Caco-2 (cell line): ENCODE results near the gene MACO1. TPM values are rescaled to one million over a fixed set of nuclear protein-coding genes. Genes with fewer than 3 reads are reported as not detected.
"Not testable (repeated sequence)": the region's sequence is repeated elsewhere in the genome, so short reads cannot be mapped to it uniquely, and the experiment has no call there.

Experiments used
- BruUV-seq: library from RNA; stranded (reverse); fragments of 400-500 nt; replicated peaks from 2 replicates; lab custom pipeline; 2021; lab: Mats Ljungman, UMichigan
- CTCF ChIA-PET: fragments of 300-600 bp; sonication (Branson Sonifier 250); formaldehyde crosslinking; loops from one replicate; lab custom pipeline; 2022; ENCODE audit warnings: antibody characterized with exemption; lab: Charles Lee
- POLR2A ChIA-PET: fragments of 300-600 bp; sonication (Branson Sonifier 250); formaldehyde crosslinking; loops from one replicate; lab custom pipeline; 2022; ENCODE audit warnings: antibody characterized with exemption; lab: Charles Lee
- DNase-seq, 2 experiments: peaks; one replicate each; pipeline versions ENCODE4 v3.0.0 to v3.0.0-alpha.2; 2020 to 2022
- H3K27me3 ChIP-seq: replicated peaks from 2 replicates; pipeline ENCODE4 v1.6.0; 2011; ENCODE audit warnings: low read length; ENCODE audit not compliant: control insufficient read depth, insufficient read depth
- H3K36me3 ChIP-seq: 2 replicates; pipeline ENCODE4 v1.5.1; 2011; ENCODE audit warnings: low read length; ENCODE audit not compliant: control insufficient read depth, insufficient read depth
- H3K4me1 ChIP-seq: fragments of 250-450 bp; sonication (Bioruptor Pico); 2 replicates; pipeline ENCODE4 v1.5.1; 2020; ENCODE audit warnings: mild to moderate bottlenecking
- H3K4me3 ChIP-seq: 2 replicates; pipeline ENCODE4 v1.5.1; 2011; ENCODE audit warnings: low read depth, mild to moderate bottlenecking, control low read depth, low read length
- H3K9me3 ChIP-seq: fragments of 250-450 bp; sonication (Bioruptor Pico); 2 replicates; pipeline ENCODE4 v1.5.1; 2020; ENCODE audit warnings: mild to moderate bottlenecking, moderate library complexity
- H3K27ac Mint-ChIP-seq: one replicate; pipeline ENCODE4 v1.8.0; 2022; ENCODE audit warnings: mixed read lengths; ENCODE audit not compliant: unreplicated experiment
- H3K27me3 Mint-ChIP-seq: one replicate; pipeline ENCODE4 v1.8.0; 2022; ENCODE audit warnings: mixed read lengths; ENCODE audit not compliant: insufficient read depth, unreplicated experiment
- H3K36me3 Mint-ChIP-seq: one replicate; pipeline ENCODE4 v1.8.0; 2022; ENCODE audit warnings: mild to moderate bottlenecking, mixed read lengths; ENCODE audit not compliant: insufficient read depth, unreplicated experiment
- H3K4me1 Mint-ChIP-seq: one replicate; pipeline ENCODE4 v1.8.0; 2022; ENCODE audit warnings: low read depth, mixed read lengths; ENCODE audit not compliant: unreplicated experiment
- H3K4me3 Mint-ChIP-seq: one replicate; pipeline ENCODE4 v1.8.0; 2022; ENCODE audit warnings: mild to moderate bottlenecking, moderate library complexity, mixed read lengths; ENCODE audit not compliant: unreplicated experiment
- H3K9me3 Mint-ChIP-seq: one replicate; pipeline ENCODE4 v1.8.0; 2022; ENCODE audit warnings: mixed read lengths; ENCODE audit not compliant: unreplicated experiment
- CTCF ChIP-seq, 2 experiments: fragments of 200-600 bp in 1 of 2; IDR thresholded peaks; 1 replicate in 1 of 2; 2 replicates in 1 of 2; pipeline versions ENCODE4 v1.5.1 to v1.8.0; 2011 to 2022; ENCODE audit warnings: antibody characterized with exemption in 1 of 2, control low read depth in 1 of 2, inconsistent platforms in 1 of 2, low read depth in 1 of 2, low read length in 1 of 2, mild to moderate bottlenecking in 1 of 2, moderate library complexity in 1 of 2; ENCODE audit not compliant: insufficient read depth in 1 of 2, severe bottlenecking in 1 of 2, unreplicated experiment in 1 of 2
- intact Hi-C: fragments of 100-400 bp; cut with micrococcal nuclease; formaldehyde crosslinking; loops from one replicate; pipeline ENCODE4 v1.10.0; 2022; ENCODE audit not compliant: unreplicated experiment
- total RNA-seq: library from RNA; stranded (reverse); gene quantifications from 2 replicates; pipeline ENCODE4 v1.2.3, GENCODE V29; 2022

MACO1 gene
- total RNA-seq, 1 experiment from 2014 or later, result 16.8 TPM

DNA sequence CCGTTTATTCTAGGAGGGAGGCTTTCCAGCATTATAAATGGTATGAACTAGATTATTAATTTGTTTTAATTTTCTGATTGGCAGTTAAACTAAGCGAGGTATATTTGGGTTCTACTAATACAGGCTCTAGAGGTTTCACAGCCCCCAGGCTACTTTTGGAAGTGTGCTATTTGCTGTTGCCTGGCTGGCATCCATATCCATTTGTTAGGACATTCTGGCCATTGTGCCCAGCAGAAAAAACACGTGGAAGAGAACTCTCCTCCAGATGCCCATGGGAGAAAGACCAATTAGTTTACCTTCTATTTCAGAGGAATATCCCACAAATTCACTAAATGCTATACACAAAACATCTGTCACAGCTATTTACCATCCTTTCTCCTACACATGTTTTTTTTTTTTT is 29.3 kb downstream of the MACO1 start:
- no peak for TF ChIP-seq CTCF (IDR thresholded peaks at IDR 0.05; ENCODE audit: insufficient read depth in 1 of 2, low read depth in 1 of 2, low read length in 1 of 2, severe bottlenecking in 1 of 2, unreplicated experiment in 1 of 2)
- Histone ChIP-seq H3K9me3 (no peaks in the 10 kb centered on the region), H3K36me3 (no peaks in the 10 kb centered on the region), H3K27me3 (no peaks in the 10 kb centered on the region), H3K4me3 (no peak overlapping the region), H3K4me1 (no peaks in the 10 kb centered on the region)
- intact Hi-C loops, result no loop called here
- H3K9me3 Mint-ChIP-seq, result no peaks in the 10 kb centered on the region
- no peak overlapping the region for H3K27ac Mint-ChIP-seq
- DNase-seq, result no peak
- H3K4me3 Mint-ChIP-seq, result no peak overlapping the region
- ChIA-PET CTCF (interaction anchor here (0.6 kb wide), 1 partner anchor 30 kb away, joined by 3 read pairs; no protein-coding TSS in a partner anchor), POLR2A (no interaction called here)
- H3K4me1 Mint-ChIP-seq, result no peaks in the 10 kb centered on the region
- peaks cover 17% of the 10 kb centered on the region for H3K36me3 Mint-ChIP-seq
- no peaks in the 10 kb centered on the region for H3K27me3 Mint-ChIP-seq
- no TSS peak for BruUV-seq

- H3K9me3 Mint-ChIP-seq, CTCF ChIA-PET, H3K4me3 ChIP-seq, H3K36me3 ChIP-seq, H3K4me1 ChIP-seq, H3K4me1 Mint-ChIP-seq, intact Hi-C loops, H3K27ac Mint-ChIP-seq, H3K27me3 Mint-ChIP-seq, H3K27me3 ChIP-seq, DNase-seq, H3K9me3 ChIP-seq, H3K4me3 Mint-ChIP-seq, BruUV-seq, POLR2A ChIA-PET: not testable (repeated sequence)
- peaks cover 17% of the 10 kb centered on the region for H3K36me3 Mint-ChIP-seq
Measured at GRCh38 chr1:25460816-25461215, 30.1 kb downstream of the MACO1 start.

- Histone ChIP-seq H3K4me3 (no peak overlapping the region), H3K27me3 (no peaks in the 10 kb centered on the region), H3K36me3 (no peaks in the 10 kb centered on the region), H3K4me1 (no peaks in the 10 kb centered on the region), H3K9me3 (no peaks in the 10 kb centered on the region)
- no peak for TF ChIP-seq CTCF (IDR thresholded peaks at IDR 0.05; ENCODE audit: insufficient read depth in 1 of 2, low read depth in 1 of 2, low read length in 1 of 2, severe bottlenecking in 1 of 2, unreplicated experiment in 1 of 2)
- H3K27me3 Mint-ChIP-seq, result no peaks in the 10 kb centered on the region
- no peaks in the 10 kb centered on the region for H3K9me3 Mint-ChIP-seq
- no peak overlapping the region for H3K27ac Mint-ChIP-seq
- ChIA-PET POLR2A (no interaction called here), CTCF (no interaction called here)
- no TSS peak for BruUV-seq
- no peak for DNase-seq
- no peaks in the 10 kb centered on the region for H3K4me1 Mint-ChIP-seq
- peaks cover 13% of the 10 kb centered on the region for H3K36me3 Mint-ChIP-seq
- H3K4me3 Mint-ChIP-seq, result no peak overlapping the region
- intact Hi-C loops, result no loop called here
Measured at GRCh38 chr1:25461849-25462248, 31.2 kb downstream of the MACO1 start.

- Mint-ChIP-seq H3K9me3 (no peaks in the 10 kb centered on the region), H3K4me1 (no peaks in the 10 kb centered on the region), H3K4me3 (no peak overlapping the region), H3K27me3 (no peaks in the 10 kb centered on the region), H3K27ac (no peak overlapping the region), H3K36me3 (peaks cover 13% of the 10 kb centered on the region)
- CTCF ChIA-PET, result no interaction called here
- H3K4me3 ChIP-seq, result no peak overlapping the region
- no peaks in the 10 kb centered on the region for H3K27me3 ChIP-seq
- no TSS peak for BruUV-seq
- H3K36me3 ChIP-seq, result no peaks in the 10 kb centered on the region
- no peaks in the 10 kb centered on the region for H3K4me1 ChIP-seq
- no peaks in the 10 kb centered on the region for H3K9me3 ChIP-seq
- intact Hi-C loops, result no loop called here
- no peak for TF ChIP-seq CTCF (IDR thresholded peaks at IDR 0.05; ENCODE audit: insufficient read depth in 1 of 2, low read depth in 1 of 2, low read length in 1 of 2, severe bottlenecking in 1 of 2, unreplicated experiment in 1 of 2)
- POLR2A ChIA-PET, result no interaction called here
- no peak for DNase-seq
Measured at GRCh38 chr1:25462732-25463131, 32.0 kb downstream of the MACO1 start.
